Chondrocyte (in vitro differentiated cells): ENCODE measurements around the gene PASK. TPM values are rescaled to one million over a fixed set of nuclear protein-coding genes. Genes with fewer than 3 reads are reported as not detected.

Source experiments
- DNase-seq: peaks from one replicate; pipeline ENCODE4 v3.0.0; 2021; ENCODE audit warnings: mixed read lengths, low spot score
- H3K27ac Mint-ChIP-seq: one replicate; pipeline ENCODE4 v1.8.0; 2021; ENCODE audit warnings: mild to moderate bottlenecking, moderate library complexity, mixed read lengths; ENCODE audit not compliant: unreplicated experiment
- H3K27me3 Mint-ChIP-seq: 2 replicates; pipeline ENCODE4 v1.8.0; 2021; ENCODE audit warnings: low read depth, mixed read lengths
- H3K36me3 Mint-ChIP-seq: 2 replicates; pipeline ENCODE4 v1.8.0; 2021; ENCODE audit warnings: low read depth, mixed read lengths
- H3K4me1 Mint-ChIP-seq: 2 replicates; pipeline ENCODE4 v1.8.0; 2021; ENCODE audit warnings: low read depth, mild to moderate bottlenecking, mixed read lengths
- H3K4me3 Mint-ChIP-seq: one replicate; pipeline ENCODE4 v1.8.0; 2021; ENCODE audit warnings: mild to moderate bottlenecking, moderate library complexity, mixed read lengths; ENCODE audit not compliant: unreplicated experiment
- H3K9me3 Mint-ChIP-seq: 2 replicates; pipeline ENCODE4 v1.8.0; 2021; ENCODE audit warnings: low read depth, mixed read lengths
- total RNA-seq: library from RNA; stranded (reverse); gene quantifications from 3 replicates; pipeline ENCODE4 v1.2.1, GENCODE V29; 2021
- TF ChIP-seq, protein P1 (sequence below): fragments of 200-600 bp; sonication (generic); IDR thresholded peaks from 2 replicates; pipeline ENCODE4 v1.5.0; 2021; ENCODE audit warnings: antibody characterized with exemption, mild to moderate bottlenecking, moderate library complexity

The PASK gene
- total RNA-seq, 1 donor from 2014 or later, result 4.5 TPM

DNA sequence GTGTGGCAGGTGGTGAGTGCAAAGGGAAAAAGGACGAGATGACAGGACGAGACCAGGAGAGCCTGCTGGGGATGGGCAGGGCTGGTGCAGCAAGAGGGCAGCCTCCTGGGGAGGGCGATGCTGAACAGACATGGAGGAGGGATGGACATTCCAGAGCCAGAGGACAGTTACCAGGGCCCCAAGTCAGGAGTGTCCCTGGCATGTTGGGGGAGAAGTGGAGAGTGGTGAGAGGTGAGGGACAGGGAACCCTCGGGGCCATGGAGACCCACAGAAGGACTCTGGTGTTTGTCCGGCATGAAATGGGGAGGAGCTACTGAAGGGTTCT is 66.2 kb downstream of the PASK start:
- peaks cover 25% of the 10 kb centered on the region for H3K36me3 Mint-ChIP-seq
- no peaks in the 10 kb centered on the region for H3K27me3 Mint-ChIP-seq
- H3K9me3 Mint-ChIP-seq, result peaks cover 11% of the 10 kb centered on the region
- no peak overlapping the region for H3K4me3 Mint-ChIP-seq
- no peak for DNase-seq
- H3K4me1 Mint-ChIP-seq, result no peaks in the 10 kb centered on the region
- H3K27ac Mint-ChIP-seq, result no peak overlapping the region
- TF ChIP-seq, protein P1, sequence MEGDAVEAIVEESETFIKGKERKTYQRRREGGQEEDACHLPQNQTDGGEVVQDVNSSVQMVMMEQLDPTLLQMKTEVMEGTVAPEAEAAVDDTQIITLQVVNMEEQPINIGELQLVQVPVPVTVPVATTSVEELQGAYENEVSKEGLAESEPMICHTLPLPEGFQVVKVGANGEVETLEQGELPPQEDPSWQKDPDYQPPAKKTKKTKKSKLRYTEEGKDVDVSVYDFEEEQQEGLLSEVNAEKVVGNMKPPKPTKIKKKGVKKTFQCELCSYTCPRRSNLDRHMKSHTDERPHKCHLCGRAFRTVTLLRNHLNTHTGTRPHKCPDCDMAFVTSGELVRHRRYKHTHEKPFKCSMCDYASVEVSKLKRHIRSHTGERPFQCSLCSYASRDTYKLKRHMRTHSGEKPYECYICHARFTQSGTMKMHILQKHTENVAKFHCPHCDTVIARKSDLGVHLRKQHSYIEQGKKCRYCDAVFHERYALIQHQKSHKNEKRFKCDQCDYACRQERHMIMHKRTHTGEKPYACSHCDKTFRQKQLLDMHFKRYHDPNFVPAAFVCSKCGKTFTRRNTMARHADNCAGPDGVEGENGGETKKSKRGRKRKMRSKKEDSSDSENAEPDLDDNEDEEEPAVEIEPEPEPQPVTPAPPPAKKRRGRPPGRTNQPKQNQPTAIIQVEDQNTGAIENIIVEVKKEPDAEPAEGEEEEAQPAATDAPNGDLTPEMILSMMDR, result no peak

- TF ChIP-seq, protein P1, result no peak
- Mint-ChIP-seq H3K27me3 (no peaks in the 10 kb centered on the region), H3K4me1 (no peaks in the 10 kb centered on the region), H3K36me3 (peaks cover 19% of the 10 kb centered on the region), H3K27ac (no peak overlapping the region), H3K4me3 (no peak overlapping the region), H3K9me3 (peaks cover 11% of the 10 kb centered on the region)
- no peak for DNase-seq
These were observed 66.8 kb downstream of the PASK start for GRCh38 chr2:241082341-241083090.

DNA sequence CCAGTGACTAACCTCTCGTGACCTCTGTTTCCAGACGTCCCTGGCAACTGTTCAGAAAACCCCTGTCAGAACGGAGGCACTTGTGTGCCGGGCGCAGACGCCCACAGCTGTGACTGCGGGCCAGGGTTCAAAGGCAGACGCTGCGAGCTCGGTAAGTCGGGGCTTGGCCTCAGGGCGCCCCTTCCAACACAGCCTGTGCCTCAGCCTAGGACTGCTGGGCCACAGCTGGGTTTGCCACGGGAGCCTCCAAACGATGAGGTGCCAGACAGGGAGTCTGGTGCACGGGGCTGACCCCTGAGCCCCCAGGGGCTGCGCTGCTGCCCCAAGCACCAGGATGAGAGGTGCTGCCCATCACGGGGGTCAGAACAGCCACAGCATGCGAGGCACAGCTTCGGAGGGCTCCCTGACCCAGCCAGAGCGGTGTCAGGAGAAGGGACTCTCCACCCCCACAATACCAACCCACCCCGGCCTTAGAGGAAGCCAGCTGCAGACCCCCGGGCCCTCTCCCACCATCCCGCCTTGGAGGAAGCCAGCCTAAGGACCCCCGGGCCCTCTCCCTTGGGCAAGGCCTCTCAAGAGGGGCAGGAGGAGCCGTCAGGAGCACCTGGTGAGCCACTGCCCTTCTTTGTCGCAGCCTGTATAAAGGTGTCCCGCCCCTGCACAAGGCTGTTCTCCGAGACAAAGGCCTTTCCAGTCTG is 67.5 kb downstream of the PASK start:
- Mint-ChIP-seq H3K36me3 (peaks cover 16% of the 10 kb centered on the region), H3K4me1 (no peaks in the 10 kb centered on the region), H3K4me3 (no peak overlapping the region), H3K27ac (no peak overlapping the region), H3K27me3 (no peaks in the 10 kb centered on the region), H3K9me3 (peaks cover 11% of the 10 kb centered on the region)
- TF ChIP-seq, protein P1, result no peak
- no peak for DNase-seq

- H3K36me3 Mint-ChIP-seq, result peaks cover 10% of the 10 kb centered on the region
- TF ChIP-seq, protein P1, result no peak
- H3K9me3 Mint-ChIP-seq, result peaks cover 11% of the 10 kb centered on the region
- H3K27ac Mint-ChIP-seq, result no peak overlapping the region
- H3K4me3 Mint-ChIP-seq, result no peak overlapping the region
- H3K27me3 Mint-ChIP-seq, result no peaks in the 10 kb centered on the region
- no peak for DNase-seq
- no peaks in the 10 kb centered on the region for H3K4me1 Mint-ChIP-seq
These were observed 68.1 kb downstream of the PASK start for GRCh38 chr2:241081190-241081642.

DNA sequence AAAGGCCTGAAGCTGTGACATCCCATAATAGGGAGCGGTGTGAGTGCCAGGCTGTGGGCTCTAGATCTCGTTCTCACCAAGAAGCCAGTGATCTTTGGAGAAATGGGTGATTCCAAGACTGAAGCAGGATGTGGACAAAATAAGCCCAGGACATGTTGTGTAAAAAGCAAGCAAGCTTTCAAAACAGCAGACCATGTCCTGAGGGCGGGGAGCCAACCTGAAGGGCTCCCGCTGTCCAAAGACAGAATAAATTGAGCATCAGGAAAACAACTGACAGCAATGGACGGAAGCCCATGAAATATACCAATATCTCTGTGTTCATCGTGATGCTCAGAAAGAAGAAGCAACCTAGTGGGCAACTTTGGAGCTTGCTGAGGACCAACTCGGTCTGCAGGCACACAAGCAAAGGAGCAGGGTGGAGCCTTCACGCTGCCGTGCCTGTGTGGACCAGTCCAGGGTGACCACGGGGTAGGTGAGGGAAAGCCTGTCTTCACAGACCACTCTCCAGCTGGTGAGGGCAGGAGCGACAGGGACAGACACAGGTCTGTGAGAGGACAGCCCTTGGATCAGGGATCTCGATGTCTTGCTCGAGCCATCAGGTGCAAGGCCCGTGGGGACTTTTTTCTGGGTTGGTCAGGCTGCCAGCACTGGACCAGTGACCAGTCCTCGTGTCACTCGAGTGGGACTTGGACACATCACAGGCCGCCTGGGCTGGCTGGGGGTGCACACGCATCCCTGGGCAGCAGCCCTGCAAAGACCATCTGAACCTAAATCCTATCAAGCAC is 68.7 kb downstream of the PASK start:
- Mint-ChIP-seq H3K27ac (no peak overlapping the region), H3K27me3 (no peaks in the 10 kb centered on the region), H3K36me3 (peaks cover 8% of the 10 kb centered on the region), H3K9me3 (peaks cover 11% of the 10 kb centered on the region), H3K4me3 (no peak overlapping the region), H3K4me1 (no peaks in the 10 kb centered on the region)
- DNase-seq, result no peak
- TF ChIP-seq, protein P1, result no peak
